SH-SY5Y (cell line): Measurements from ENCODE around the gene AKAP6.

Source experiments
- GATA2 ChIP-seq: IDR thresholded peaks from 2 replicates; pipeline ENCODE4 v1.6.1; 2011; ENCODE audit warnings: mild to moderate bottlenecking, low read depth, low read length
- GATA3 ChIP-seq: IDR thresholded peaks from 2 replicates; pipeline ENCODE4 v1.6.1; 2011; ENCODE audit warnings: low read depth, mild to moderate bottlenecking, low read length, moderate library complexity

GRCh38 chr14:32847867-32848266 is 518.8 kb downstream of the AKAP6 start:
- TF ChIP-seq GATA2 (no peak), GATA3 (no peak)
